Measurements from ENCODE around the gene U2AF2. TPM values are rescaled to one million over a fixed set of nuclear protein-coding genes. Genes with fewer than 3 reads are reported as not detected.

U2AF2 gene
- total RNA-seq, 1 donor from 2014 or later = 140 TPM

DNA sequence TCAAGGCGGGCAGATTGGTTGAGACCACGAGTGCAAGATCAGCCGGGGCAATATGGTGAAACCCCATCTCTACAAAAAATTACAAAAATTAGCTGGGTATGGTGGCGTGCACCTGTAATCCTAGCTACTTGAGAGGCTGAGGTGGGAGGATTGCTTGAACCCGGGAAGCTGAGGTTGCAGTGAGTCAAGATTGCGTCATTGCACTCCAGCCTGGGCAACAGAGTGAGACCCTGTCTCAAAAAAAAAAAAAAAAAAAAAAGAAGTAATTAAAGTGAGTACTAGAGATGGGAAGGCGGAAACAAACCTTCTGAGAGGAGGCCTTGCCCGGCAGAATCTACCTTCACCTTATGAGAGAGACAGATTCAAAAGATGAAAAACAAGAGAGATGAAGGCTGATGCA is 68.7 kb downstream of the U2AF2 start:
- Histone ChIP-seq H3K27me3 (ENCODE audit: control insufficient read depth, insufficient read depth, low read length) (no peaks in the 10 kb centered on the region), H3K4me3 (ENCODE audit: low read depth, low read length) (no peak overlapping the region), H3K36me3 (ENCODE audit: control insufficient read depth, insufficient read depth, low read length) (no peaks in the 10 kb centered on the region)
- DNase-seq (ENCODE audit: low read depth) (no peak), FAIRE-seq (no peak)
- TF ChIP-seq, protein P1, sequence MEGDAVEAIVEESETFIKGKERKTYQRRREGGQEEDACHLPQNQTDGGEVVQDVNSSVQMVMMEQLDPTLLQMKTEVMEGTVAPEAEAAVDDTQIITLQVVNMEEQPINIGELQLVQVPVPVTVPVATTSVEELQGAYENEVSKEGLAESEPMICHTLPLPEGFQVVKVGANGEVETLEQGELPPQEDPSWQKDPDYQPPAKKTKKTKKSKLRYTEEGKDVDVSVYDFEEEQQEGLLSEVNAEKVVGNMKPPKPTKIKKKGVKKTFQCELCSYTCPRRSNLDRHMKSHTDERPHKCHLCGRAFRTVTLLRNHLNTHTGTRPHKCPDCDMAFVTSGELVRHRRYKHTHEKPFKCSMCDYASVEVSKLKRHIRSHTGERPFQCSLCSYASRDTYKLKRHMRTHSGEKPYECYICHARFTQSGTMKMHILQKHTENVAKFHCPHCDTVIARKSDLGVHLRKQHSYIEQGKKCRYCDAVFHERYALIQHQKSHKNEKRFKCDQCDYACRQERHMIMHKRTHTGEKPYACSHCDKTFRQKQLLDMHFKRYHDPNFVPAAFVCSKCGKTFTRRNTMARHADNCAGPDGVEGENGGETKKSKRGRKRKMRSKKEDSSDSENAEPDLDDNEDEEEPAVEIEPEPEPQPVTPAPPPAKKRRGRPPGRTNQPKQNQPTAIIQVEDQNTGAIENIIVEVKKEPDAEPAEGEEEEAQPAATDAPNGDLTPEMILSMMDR (IDR thresholded peaks at IDR 0.05; ENCODE audit: insufficient read depth, low read length, severe bottlenecking) = no peak

Other genes starting within 250 kb of the U2AF2 start
- 38.2 and 50.4 TPM in 2 replicates for gene UBE2S, start 247.2 kb upstream of the U2AF2 start, total RNA-seq
- gene SHISA7, start 211.7 kb upstream of the U2AF2 start, total RNA-seq = not detected in 2 replicates
- gene ISOC2, start 193.4 kb upstream of the U2AF2 start, total RNA-seq = 33.2 and 33.3 TPM in 2 replicates
- not detected in 2 replicates for gene C19orf85, start 190.3 kb upstream of the U2AF2 start, total RNA-seq
- 0.79 and 1.0 TPM in 2 replicates for gene ZNF628, start 178.4 kb upstream of the U2AF2 start, total RNA-seq
- 2.4 and 3.5 TPM in 2 replicates for gene NAT14, start 169.8 kb upstream of the U2AF2 start, total RNA-seq
- under 0.01 and 0.26 TPM in 2 replicates for gene SSC5D, start 166.6 kb upstream of the U2AF2 start, total RNA-seq
- gene SBK2, start 117.9 kb upstream of the U2AF2 start, total RNA-seq = not detected in 2 replicates
- not detected in 2 replicates for gene SBK3, start 109.5 kb upstream of the U2AF2 start, total RNA-seq
- 1.8 and 2.2 TPM in 2 replicates for gene ZNF579, start 74.2 kb upstream of the U2AF2 start, total RNA-seq
- 2.1 and 3.5 TPM in 2 replicates for gene FIZ1, start 55.5 kb upstream of the U2AF2 start, total RNA-seq
- 18.4 and 19.6 TPM in 2 replicates for gene ZNF524, start 54.7 kb upstream of the U2AF2 start, total RNA-seq
- 0.53 and 0.64 TPM in 2 replicates for gene ZNF865, start 49.4 kb upstream of the U2AF2 start, total RNA-seq
- 5.0 and 5.1 TPM in 2 replicates for gene ZNF784, start 30.5 kb upstream of the U2AF2 start, total RNA-seq
- gene ZNF580, start 14.0 kb upstream of the U2AF2 start, total RNA-seq = 2.4 and 2.7 TPM in 2 replicates
- 9.6 and 19.2 TPM in 2 replicates for gene ZNF581, start 11.4 kb upstream of the U2AF2 start, total RNA-seq
- gene CCDC106, start 6.8 kb upstream of the U2AF2 start, total RNA-seq = 2.6 and 2.9 TPM in 2 replicates
- gene EPN1, start 20.2 kb downstream of the U2AF2 start, total RNA-seq = 28.2 and 80.5 TPM in 2 replicates
- not detected in 2 replicates for gene NLRP9, start 83.4 kb downstream of the U2AF2 start, total RNA-seq
- not detected in 2 replicates for gene RFPL4A, start 104.1 kb downstream of the U2AF2 start, total RNA-seq
- not detected in 2 replicates for gene RFPL4AL1, start 114.1 kb downstream of the U2AF2 start, total RNA-seq
- not detected in 2 replicates for gene NLRP11, start 177.0 kb downstream of the U2AF2 start, total RNA-seq
- gene NLRP4, start 181.5 kb downstream of the U2AF2 start, total RNA-seq = not detected in 2 replicates